HFFc6 (cell line): ENCODE measurements around the gene GOSR1. TPM values are rescaled to one million over a fixed set of nuclear protein-coding genes. Genes with fewer than 3 reads are reported as not detected.
A peak's percentile ranks its signal among the peaks of the same experiment; 100 is the strongest.

Source experiments
- DNase-seq: peaks from one replicate; pipeline ENCODE4 v3.0.0-alpha.2; 2018
- H3K27ac Mint-ChIP-seq: 2 replicates; pipeline ENCODE4 v1.8.0; 2020; ENCODE audit warnings: mild to moderate bottlenecking, mixed read lengths
- H3K27me3 Mint-ChIP-seq: 2 replicates; pipeline ENCODE4 v1.8.0; 2021; ENCODE audit warnings: mild to moderate bottlenecking, moderate library complexity, mixed read lengths; ENCODE audit not compliant: insufficient read depth
- H3K36me3 Mint-ChIP-seq: 2 replicates; pipeline ENCODE4 v1.8.0; 2021; ENCODE audit warnings: low read depth, mixed read lengths
- H3K4me1 Mint-ChIP-seq: 2 replicates; pipeline ENCODE4 v1.8.0; 2020; ENCODE audit warnings: low read depth, mixed read lengths
- H3K4me3 Mint-ChIP-seq: 2 replicates; pipeline ENCODE4 v1.8.0; 2020; ENCODE audit warnings: mild to moderate bottlenecking, moderate library complexity, mixed read lengths
- H3K9me3 Mint-ChIP-seq: 2 replicates; pipeline ENCODE4 v1.8.0; 2020; ENCODE audit warnings: mild to moderate bottlenecking, mixed read lengths
- CTCF ChIP-seq: fragments of 200-600 bp; sonication (generic); IDR thresholded peaks from 2 replicates; pipeline ENCODE4 v1.5.0; 2021; ENCODE audit warnings: antibody characterized with exemption, mild to moderate bottlenecking
- total RNA-seq, 6 experiments: library from RNA; stranded (reverse); fragmentation: NEBNext Ultra II Directional; extraction: Animal tissue kit (Norgen Biotek cat#: 25700); gene quantifications; 2 replicates in 1 of 6; 3 replicates in 5 of 6; pipeline ENCODE4 v1.2.3, GENCODE V29; 2021

GOSR1 gene
- total RNA-seq, 6 experiments from 2014 or later: 41.2 to 47.6 (median 43.9) TPM

- Mint-ChIP-seq H3K9me3 (no peaks in the 10 kb centered on the region), H3K4me3 (peak overlapping the region; percentile 85; the same call in 1 of the 2 replicates), H3K36me3 (peaks cover 6% of the 10 kb centered on the region; the same call in 1 of the 2 replicates), H3K27ac (peak overlapping the region; percentile 70; the same call in 1 of the 2 replicates), H3K27me3 (peaks cover 26% of the 10 kb centered on the region), H3K4me1 (peaks cover 26% of the 10 kb centered on the region)
- no peak for DNase-seq
- TF ChIP-seq CTCF: no peak
Observed at GRCh38 chr17:30576326-30576861, 99.2 kb downstream of the GOSR1 start.

Other genes starting within 250 kb of the GOSR1 start
- not detected for gene SLC6A4, start 241.7 kb upstream of the GOSR1 start, total RNA-seq
- 10 to 100 TPM; 20.0 to 24.6 (median 22.4) TPM for gene BLMH, start 185.5 kb upstream of the GOSR1 start, total RNA-seq
- gene TMIGD1, start 143.4 kb upstream of the GOSR1 start, total RNA-seq: not detected
- 10 to 100 TPM; 45.9 to 57.4 (median 49.7) TPM for gene CPD, start 98.5 kb upstream of the GOSR1 start, total RNA-seq